ENCODE data around the gene PLPP2. TPM values are rescaled to one million over a fixed set of nuclear protein-coding genes. Genes with fewer than 3 reads are reported as not detected.

PLPP2 gene
- total RNA-seq, 1 donor = 9.9 TPM

DNA sequence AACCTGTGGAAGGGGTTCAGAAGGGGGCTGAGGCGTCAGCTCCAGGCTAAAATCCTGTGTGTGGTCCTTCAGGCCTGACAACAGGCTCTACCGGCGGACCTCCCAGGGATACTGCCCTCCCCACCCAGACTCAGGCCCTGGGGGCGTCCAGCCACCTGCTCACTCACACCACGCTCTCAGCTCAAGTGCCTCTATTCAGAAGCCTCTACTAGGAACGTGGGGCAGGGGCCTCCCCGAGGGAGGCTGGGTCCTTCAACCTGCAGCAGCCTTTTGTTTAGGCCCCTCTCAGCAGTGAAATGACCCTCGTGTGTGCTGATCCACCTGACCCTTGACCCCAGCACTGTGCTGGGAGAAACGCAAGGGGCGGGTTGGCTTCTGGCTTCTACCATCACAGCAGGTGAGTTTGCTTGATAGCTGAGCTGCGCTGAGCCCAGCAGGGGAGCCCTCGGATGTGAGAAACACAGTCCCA lies 10.6 kb downstream of the PLPP2 start:
- DNase-seq (ENCODE audit: low read depth) = no peak
- TF ChIP-seq, protein P1, sequence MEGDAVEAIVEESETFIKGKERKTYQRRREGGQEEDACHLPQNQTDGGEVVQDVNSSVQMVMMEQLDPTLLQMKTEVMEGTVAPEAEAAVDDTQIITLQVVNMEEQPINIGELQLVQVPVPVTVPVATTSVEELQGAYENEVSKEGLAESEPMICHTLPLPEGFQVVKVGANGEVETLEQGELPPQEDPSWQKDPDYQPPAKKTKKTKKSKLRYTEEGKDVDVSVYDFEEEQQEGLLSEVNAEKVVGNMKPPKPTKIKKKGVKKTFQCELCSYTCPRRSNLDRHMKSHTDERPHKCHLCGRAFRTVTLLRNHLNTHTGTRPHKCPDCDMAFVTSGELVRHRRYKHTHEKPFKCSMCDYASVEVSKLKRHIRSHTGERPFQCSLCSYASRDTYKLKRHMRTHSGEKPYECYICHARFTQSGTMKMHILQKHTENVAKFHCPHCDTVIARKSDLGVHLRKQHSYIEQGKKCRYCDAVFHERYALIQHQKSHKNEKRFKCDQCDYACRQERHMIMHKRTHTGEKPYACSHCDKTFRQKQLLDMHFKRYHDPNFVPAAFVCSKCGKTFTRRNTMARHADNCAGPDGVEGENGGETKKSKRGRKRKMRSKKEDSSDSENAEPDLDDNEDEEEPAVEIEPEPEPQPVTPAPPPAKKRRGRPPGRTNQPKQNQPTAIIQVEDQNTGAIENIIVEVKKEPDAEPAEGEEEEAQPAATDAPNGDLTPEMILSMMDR (IDR thresholded peaks at IDR 0.05; ENCODE audit: insufficient read depth, low read depth, low read length) = no peak
- no peak overlapping the region for H3K4me3 ChIP-seq (ENCODE audit: low read depth, low read length)

DNA sequence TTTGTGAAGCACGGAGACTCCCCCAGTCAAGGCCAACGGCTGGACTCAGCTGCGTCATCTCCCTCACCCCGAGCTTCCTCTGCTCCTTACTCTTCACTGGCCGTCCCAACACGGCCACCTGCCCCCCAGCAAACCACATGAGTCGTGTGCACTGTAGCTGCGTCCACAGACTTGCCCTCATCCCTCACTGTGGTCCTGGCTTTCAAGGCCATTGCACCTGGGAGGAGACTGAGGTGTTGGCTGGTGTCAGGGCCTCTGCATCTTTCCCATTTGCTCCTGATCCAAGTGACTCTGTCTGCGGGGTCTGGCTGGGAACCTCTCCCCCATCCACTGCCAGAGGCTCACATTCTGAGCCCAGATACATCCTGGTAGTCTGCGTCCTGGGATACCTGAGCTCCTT lies 11.5 kb downstream of the PLPP2 start:
- no peak for DNase-seq (ENCODE audit: low read depth)
- TF ChIP-seq, protein P1 (IDR thresholded peaks at IDR 0.05; ENCODE audit: insufficient read depth, low read depth, low read length) = no peak
- no peak overlapping the region for H3K4me3 ChIP-seq (ENCODE audit: low read depth, low read length)

DNA sequence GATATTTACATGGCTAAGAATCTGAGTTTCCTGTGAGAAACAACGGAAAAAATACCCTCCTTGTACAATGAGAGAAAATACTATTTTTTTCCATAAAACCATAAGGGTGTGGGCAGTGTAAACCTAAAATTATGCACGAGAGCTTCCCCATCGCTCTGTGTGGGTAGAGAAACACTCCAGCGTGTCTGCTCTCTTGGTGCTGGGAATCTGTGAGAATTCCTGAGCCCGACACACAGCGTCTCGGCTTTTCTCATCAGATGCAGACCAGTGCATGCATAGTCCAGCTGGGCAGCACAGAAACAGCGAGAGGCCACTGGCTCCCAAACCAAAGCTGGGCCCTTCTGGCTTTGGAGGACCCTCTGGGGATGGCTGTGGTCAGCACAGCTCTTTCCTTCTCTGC lies 12.0 kb downstream of the PLPP2 start:
- TF ChIP-seq, protein P1 (IDR thresholded peaks at IDR 0.05; ENCODE audit: insufficient read depth, low read depth, low read length) = no peak

DNA sequence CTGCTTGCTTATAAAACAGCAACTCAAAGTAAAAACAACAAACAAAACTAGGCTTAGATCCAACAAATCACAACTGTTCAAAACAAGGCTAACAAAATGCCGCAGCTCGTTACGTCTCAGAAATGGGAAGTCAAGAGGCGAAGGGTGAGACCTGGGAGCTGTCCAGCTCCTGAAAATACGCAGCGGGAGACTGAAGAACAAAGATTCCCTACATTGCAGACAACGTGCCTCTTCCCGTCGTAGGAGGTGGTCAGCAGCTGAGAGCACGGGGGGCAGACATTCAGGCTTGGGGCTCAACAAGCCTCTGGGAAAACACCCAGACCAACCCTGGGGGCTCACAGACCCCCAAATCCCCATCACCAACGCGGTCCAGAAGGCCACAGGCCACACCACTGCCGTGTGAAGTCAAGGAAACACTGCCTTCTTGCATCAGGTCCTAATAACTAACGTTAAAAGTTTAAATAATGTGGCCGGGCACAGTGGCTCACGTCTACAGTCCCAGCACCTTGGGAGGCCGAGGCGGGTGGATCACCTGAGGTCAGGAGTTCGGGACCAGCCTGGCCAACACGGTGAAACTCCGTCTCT lies 13.5 kb downstream of the PLPP2 start:
- TF ChIP-seq, protein P1 (IDR thresholded peaks at IDR 0.05; ENCODE audit: insufficient read depth, low read depth, low read length) = no peak
- peak; percentile 64 for DNase-seq (ENCODE audit: low read depth)
- H3K4me3 ChIP-seq (ENCODE audit: low read depth, low read length) = no peak overlapping the region

More for the DNA sequence above, 12.0 kb downstream of the PLPP2 start:
- no peak for DNase-seq (ENCODE audit: low read depth)
- no peak overlapping the region for H3K4me3 ChIP-seq (ENCODE audit: low read depth, low read length)

DNA sequence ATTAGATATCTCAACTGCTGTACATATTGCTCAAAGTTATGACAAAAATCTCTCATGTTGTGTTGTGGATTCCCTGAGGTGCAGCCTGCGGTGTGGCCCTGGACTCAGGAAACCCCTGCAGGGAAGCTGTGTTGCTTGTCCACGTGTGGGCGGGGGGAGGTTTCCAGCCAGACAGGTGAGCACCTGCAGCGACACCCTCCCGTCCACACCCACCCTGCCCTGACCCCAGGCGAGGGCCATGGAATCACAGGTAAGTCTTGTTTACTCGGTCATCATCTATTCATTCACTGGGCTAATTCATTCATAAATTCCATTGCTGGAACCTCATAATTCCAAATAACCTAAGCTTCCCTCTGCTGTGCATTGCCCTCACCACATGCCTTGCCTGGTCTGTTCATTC lies 14.1 kb downstream of the PLPP2 start:
- H3K4me3 ChIP-seq (ENCODE audit: low read depth, low read length) = no peak overlapping the region
- TF ChIP-seq, protein P1 (IDR thresholded peaks at IDR 0.05; ENCODE audit: insufficient read depth, low read depth, low read length) = no peak
- DNase-seq (ENCODE audit: low read depth) = no peak

DNA sequence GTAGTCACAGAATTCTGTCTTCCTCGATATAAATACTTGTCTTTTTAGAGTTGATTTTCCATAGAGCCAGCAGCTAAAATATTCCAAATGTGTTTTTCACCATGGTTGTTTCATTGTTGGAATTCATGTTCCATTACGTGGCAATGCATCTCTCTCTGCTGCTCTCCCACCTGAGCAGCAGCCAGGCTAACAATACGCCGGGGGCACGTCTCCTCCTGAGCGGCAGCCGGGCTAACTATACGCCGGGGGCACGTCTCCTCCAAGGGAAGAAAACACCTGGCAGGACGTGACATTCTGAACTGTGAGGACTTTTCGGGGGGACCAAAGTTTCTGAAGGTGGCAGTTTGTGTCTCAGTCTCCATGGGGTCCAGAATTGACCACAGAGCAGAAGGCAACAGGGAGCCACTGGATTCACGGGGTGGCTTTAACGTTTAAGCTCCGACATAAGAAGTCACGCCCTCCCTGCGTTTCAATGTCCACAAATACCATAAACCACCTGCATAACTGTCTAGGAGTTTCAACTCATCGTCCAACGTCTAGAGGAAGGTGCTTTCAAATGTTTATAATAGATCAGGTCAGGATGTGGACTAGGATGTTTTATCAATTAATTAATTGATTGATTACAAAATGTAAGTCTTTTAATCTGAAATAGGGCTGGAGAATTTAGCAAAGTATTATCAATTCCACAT lies 15.1 kb downstream of the PLPP2 start:
- DNase-seq (ENCODE audit: low read depth) = no peak
- no peak overlapping the region for H3K4me3 ChIP-seq (ENCODE audit: low read depth, low read length)

More for the DNA sequence above, 15.1 kb downstream of the PLPP2 start:
- TF ChIP-seq, protein P1 (IDR thresholded peaks at IDR 0.05; ENCODE audit: insufficient read depth, low read depth, low read length) = no peak

Measured in fibroblast of villous mesenchyme (primary cell).